NCI-H446 treated with DMSO at 0.1 percent for 48 hours (cell line): ENCODE measurements around the gene POLR1A.

Experiments
- DNase-seq: peaks from one replicate; lab custom pipeline; 2025; lab: John Stamatoyannopoulos, UW

Gene POLR1A

GRCh38 chr2:86105252-86105968 lies at the start of gene POLR1A:
TSS of gene POLR1A (minus strand) at chr2:86105886. CDS start at chr2:86105776, 110 bp downstream.
- peak; percentile 89 for DNase-seq

GRCh38 chr2:86150502-86150901 lies 44.8 kb upstream of the POLR1A start:
- DNase-seq = no peak

DNA sequence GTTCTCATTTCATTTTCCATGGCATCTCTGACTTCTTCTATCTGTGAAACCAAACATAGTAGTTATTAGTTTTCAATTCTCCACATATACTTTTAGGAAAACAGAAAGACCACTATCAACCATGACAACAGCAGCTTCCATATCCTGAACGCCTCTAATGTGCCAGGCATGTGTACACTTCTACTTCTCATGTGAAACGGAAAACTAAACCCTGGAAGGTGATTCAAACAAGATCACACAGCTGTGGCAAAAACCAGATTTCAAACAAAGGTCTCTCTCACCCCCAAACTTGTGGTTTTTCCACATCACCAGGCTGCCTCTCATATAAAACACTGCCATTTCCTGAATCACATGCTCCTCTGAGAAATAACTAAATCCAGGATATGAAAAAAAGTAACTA lies 42.1 kb upstream of the POLR1A start:
- DNase-seq = no peak

- DNase-seq = no peak
Observed at GRCh38 chr2:86143926-86144685, 38.4 kb upstream of the POLR1A start.

GRCh38 chr2:86143307-86143706 lies 37.6 kb upstream of the POLR1A start:
- no peak for DNase-seq

DNA sequence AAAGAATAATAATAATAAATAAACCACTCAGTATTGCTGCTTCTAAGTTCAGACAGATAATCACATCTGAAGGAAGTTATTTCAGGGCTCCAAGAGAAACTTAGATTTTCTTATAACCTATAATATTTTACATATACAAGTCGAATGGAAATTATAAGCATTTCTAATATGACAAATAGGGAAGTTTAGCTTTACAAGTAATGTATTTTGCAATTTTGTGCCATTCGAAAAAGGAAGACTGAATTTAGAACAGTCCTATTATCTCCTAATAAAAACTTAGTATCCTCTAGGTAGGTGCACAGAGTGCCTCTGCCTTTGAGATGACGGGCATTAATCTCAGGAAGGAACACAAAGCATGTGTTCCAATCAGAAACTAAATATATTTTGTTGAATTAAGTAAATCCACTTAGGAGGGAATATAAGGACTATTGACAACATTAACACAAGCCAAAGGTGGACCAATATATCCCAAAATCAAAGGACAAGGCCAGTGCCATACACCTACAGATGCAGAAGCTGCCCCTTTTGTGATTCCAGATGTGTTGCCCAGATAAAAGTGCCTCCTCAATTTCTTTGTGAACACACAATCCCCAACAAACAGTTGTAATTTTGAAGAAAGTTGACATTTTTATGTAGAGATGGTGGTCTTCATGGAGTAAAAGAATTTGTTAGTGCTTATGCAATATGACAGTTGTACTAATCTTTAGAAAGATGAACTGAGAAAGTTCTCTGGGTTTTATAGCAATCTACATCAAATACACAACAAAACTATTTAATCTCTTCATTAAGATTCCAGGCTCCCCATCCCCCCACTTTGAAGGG lies 37.0 kb upstream of the POLR1A start:
- no peak for DNase-seq

DNA sequence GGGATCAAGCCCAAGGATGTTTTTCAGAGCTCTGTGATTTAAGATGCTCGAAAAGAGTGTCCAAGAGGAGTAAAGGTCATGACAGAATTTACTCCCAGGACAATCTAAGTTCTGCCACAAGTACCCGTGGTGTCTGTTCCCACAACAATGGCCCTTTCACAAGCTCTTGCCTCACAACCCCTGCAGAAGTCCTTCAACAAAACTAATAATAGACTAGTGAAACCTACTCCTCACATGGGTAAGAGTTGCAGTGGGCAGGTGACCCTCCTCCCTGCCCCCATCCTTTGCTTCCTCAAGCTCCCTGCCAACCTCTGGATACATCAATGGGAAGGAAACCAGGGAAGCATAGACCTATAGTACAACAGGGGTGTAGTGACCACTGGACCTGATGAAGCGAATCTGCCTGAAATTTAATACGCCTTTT lies 35.3 kb upstream of the POLR1A start:
- no peak for DNase-seq

DNA sequence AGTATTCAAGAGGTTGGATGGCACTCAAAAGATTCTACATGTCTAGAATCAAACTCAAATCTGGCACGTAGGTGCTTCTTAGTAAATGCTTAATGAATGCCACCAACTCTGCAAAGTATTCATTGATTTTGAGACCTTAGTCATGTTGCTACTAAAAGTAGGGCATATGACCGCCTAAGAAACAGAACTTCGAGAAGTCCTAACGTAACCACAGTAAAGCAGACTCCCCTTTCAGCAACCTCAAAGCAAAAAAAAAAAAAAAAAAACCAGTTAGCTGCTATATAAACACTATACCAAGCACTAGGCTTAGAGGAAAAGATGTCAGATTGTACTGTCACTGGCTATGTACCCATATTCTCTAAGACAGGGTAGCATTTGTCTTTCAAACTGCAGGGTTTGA lies 34.3 kb upstream of the POLR1A start:
- no peak for DNase-seq

DNA sequence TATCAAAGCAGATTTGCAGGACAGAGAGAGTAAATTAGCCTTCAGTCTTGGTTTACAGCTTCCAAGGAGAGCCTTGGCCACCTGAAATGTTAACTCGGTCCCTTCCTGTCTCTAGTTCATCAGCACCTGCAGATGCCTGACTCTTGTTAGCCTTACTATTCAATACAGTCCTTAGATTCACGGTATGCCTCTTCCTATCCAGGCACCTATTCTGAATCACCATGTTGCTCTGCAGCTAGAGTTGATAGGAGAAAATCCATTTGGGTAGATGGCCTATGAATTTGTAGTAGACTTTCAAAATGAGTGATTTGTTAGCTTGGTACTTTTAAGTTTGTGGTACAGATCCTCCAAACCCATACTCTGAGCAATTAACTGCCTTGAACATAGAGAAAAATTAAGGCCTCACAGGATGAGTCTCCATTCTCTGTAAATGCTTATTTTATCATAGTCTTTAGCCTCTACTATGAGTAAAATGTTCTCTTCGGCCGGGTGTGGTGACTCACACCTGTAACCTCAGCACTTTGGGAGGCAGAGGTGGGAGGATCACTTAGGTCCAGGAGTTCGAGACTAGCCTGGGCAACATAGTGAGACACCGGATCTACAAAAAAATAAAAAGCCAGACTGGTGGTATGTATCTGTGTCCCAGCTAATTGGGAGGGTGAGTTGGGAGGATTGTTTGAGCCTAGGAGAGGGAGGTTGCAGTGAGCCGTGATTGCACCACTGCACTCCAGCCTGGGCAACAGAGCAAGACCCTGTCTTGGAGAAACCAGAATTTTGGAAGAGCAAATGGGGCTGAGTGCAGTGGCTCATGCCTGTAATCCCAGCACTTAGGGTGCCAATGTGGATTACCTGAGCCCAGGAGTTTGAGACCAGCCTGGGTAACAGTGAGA lies 33.3 kb upstream of the POLR1A start:
- no peak for DNase-seq

GRCh38 chr2:86136141-86136540 lies 30.5 kb upstream of the POLR1A start:
- DNase-seq = no peak

DNA sequence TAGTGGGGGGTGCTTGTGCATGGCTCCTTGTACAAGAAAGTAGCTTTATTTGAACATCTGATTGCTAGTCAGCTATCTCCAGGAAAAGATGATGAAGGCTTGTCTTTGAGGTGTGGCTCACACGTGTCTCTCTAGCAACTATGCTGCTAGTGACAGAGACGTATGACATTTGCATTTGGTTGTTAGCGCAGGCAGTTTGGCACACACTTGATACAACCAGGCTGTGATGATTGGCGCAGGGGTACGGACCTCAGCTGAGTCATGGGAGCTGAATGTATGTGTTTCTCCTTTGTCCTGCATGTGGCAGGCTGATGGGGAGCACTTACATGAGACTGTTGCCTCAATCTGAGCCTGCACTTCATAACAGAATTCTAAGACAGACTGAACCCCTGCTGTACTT lies 30.0 kb upstream of the POLR1A start:
- DNase-seq = no peak

- DNase-seq = no peak
Observed at GRCh38 chr2:86134709-86135108, 29.0 kb upstream of the POLR1A start.

DNA sequence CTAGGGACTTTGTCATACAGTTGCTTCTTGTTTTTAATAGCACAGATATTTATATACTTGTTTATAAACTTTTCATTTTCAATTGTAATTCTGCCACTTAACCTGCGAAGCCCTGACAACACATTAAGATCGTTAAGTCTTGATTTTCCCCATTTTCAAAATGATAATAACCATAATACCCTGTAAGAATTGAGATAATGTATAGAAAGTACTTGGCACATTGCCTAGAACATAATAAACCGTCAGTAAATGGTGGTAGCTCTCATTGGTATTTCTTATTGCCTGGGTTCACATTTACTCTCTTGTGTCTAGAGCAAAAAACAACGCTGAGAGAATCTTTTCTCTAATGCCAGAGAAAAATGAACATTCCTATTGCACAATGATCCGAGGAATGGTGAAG lies 19.0 kb upstream of the POLR1A start:
- no peak for DNase-seq

DNA sequence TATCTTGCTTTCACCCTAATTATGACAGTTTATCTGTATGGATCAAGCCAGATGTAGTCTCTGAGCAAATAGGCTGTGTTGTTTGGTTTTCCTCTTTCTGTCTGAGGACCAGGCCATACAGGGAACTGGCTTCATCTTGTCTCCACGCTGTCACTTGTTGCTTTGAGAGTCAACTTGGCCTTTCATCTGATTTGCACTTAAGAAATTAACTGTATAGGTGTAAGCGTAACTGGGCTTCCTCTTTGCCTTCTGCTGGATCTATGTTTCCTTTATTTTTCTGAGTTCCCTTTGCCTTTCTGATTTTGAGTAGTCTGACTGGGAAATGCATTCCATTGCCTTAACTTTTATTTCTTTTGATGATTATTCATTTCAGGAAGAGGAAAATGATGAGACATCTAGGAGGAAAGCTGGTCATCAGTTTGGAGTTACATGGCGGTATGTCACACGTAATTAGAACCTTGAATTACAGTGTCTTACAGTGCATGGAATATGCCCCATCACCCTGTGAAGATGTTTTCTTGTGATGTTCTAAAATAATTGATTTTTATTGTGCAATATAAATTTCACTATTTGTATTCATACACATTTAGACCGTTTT lies 17.7 kb upstream of the POLR1A start:
- DNase-seq = no peak

DNA sequence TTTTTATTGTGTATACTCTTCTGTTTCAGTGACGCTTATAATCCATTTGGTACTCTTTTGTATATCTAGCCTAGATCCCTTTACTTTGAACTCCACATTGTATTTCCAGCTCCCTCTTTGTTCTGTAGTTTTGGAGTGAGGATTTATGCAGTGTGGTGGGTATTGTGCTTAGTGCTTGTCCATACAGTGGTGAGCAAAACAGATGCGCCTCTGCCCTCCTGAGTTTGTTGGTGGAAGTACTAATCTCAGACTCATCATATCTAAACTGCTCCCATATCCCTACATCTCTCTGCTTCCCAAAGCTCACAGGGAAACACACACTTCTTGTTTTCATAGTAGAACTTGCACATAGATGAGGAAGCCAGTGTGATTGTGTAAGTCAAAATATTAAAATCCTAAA lies 12.4 kb upstream of the POLR1A start:
- DNase-seq = no peak

DNA sequence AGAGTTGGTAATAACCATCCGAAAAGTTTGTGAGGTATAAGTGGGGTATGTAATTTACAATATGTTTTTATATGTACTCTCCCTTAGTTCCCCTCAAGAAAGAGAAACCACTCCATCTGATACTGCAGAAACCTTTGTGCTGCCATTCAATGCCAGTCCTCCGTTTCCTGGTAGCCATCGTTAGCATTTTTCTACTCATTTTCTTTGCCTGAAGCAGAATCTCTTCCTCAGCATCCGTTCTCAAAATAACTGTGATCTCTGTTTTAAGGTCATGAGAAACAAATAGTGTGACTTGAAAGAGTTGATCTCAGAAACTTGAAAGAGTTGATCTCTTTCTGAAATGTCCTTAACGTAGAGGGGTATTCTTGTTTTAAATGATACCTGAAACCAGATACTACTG lies 1.3 kb upstream of the POLR1A start:
- DNase-seq = no peak

DNA sequence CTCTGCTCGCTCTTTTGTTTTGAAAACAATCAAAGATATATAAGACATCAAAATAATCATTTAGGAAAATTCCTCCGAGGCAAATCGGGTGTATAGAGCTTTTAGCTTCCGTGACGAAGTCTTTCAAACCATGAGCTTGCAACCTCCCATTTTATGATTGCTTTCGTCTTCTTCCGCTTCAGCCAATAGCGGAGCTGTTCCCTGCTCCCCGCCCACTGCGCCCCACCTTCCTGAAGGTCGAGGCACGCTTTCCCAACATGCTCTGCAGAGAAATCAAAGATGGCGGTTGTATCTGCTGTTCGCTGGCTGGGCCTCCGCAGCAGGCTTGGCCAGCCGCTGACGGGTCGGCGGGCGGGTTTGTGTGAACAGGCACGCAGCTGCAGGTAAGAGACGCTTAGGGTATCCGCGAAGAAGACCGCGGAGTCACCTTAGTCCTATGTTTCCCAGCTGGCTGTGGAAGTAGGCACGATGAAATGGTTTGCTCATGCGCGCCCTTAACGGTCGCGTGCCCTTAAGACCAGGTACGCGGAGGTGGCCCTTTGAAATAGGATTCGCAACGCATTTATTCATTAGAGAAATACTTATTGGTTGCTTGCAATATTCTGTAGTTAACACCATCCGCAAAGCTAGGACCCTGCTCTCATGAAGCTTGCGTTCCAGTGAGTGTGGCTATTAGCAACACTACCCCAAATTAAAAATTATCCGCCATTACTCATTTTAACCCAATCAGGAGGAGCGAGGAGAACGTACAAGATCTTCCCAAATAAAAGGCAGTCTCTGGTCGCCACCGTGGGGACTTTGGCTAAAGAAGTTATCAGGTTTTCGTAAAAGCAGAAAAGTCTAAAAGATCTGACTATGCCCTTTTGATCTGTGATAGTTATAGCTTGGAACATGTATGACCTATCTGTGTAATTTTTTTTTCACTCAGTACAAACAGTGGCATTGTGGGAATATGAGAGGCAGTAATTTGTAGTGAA lies 571 bp upstream of the POLR1A start, which contains the start of gene PTCD3:
Gene PTCD3, plus strand, starts transcription at position 267 of the 977 bp plus-strand sequence. Its CDS starts 13 bp downstream, at position 280.
- DNase-seq = peak; percentile 92

DNA sequence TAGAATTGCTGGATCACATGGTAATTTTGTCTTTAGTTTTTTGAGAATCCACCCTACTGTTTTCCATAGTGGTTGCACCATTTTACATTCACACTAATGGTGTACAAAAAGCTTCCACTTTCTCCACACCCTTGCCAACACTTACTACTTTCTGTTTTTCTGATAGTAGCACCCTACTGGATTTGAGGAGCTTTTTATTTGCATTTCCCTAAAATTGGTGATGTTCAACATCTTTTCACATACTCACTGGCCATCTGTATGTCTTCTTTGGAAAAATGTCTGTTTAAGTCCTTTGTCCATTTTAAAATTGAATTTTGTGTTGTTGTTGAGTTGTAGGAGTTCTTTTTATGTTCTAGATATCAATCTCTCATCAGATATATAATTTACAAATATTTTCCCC lies 3.5 kb downstream of the POLR1A start:
- no peak for DNase-seq

DNA sequence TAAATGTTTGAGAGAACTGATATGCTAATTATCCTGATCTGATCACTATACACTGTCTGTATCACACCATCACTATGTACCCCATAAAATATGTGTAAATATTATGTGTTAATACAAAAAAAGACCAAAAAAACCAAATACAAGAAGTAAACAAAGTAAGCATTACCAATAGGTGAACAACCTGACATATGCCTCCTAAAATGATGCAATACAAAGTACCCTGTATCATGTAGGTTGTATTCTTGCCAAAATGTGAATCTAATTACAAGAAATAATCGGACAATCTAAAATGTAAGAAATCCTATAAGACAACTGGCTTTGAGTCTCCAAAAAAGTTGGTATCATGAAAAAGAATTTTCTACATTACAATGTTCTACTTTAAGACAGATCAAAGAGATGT lies 7.8 kb downstream of the POLR1A start:
- DNase-seq = no peak
